OCI-LY3 (cell line): Measurements from ENCODE around the gene SRPRA.

Experiments
- H2AFZ ChIP-seq: fragments of 200-600, 300-600 bp; shearing (Covaris generic); 2 replicates; pipeline ENCODE4 v1.6.0; 2014; ENCODE audit warnings: antibody characterized with exemption, low read depth, low read length
- H3K27ac ChIP-seq: fragments of 200-600, 300-600 bp; sonication (generic); 2 replicates; pipeline ENCODE4 v1.5.1; 2014; ENCODE audit warnings: mild to moderate bottlenecking, low read length, moderate library complexity, mixed read lengths
- H3K27me3 ChIP-seq: fragments of 200-600, 300-600 bp; sonication (generic); 2 replicates; pipeline ENCODE4 v1.6.1; 2014; ENCODE audit warnings: low read depth, low read length, mixed read lengths
- H3K36me3 ChIP-seq: fragments of 200-600, 300-600 bp; sonication (generic); replicated peaks from 2 replicates; pipeline ENCODE3; 2014; ENCODE audit warnings: low read depth, low read length, mixed read lengths
- H3K4me1 ChIP-seq: fragments of 300-600, 200-600 bp; sonication (generic); 2 replicates; pipeline ENCODE4 v1.6.1; 2014; ENCODE audit warnings: low read length, mixed read lengths
- H3K4me2 ChIP-seq: fragments of 200-600, 300-600 bp; sonication (generic); 2 replicates; pipeline ENCODE4 v1.6.1; 2014; ENCODE audit warnings: low read length, mixed read lengths
- H3K4me3 ChIP-seq: fragments of 300-600, 200-600 bp; sonication (generic); 2 replicates; pipeline ENCODE4 v1.5.1; 2014; ENCODE audit warnings: antibody characterized with exemption, mild to moderate bottlenecking, low read length, moderate library complexity
- H3K79me2 ChIP-seq: fragments of 300-600, 200-600 bp; shearing (Covaris generic); 2 replicates; pipeline ENCODE4 v1.6.1; 2014; ENCODE audit warnings: mild to moderate bottlenecking, low read length, mixed read lengths
- H3K9ac ChIP-seq: fragments of 300-600, 200-600 bp; shearing (Covaris generic); 2 replicates; pipeline ENCODE4 v1.6.0; 2014; ENCODE audit warnings: mild to moderate bottlenecking, low read length, moderate library complexity
- H3K9me3 ChIP-seq: fragments of 200-600, 300-600 bp; shearing (Covaris generic); 2 replicates; pipeline ENCODE4 v1.6.1; 2014; ENCODE audit warnings: low read length, mixed read lengths; ENCODE audit not compliant: insufficient read depth
- H4K20me1 ChIP-seq: fragments of 200-600, 300-600 bp; sonication (generic); 2 replicates; pipeline ENCODE4 v1.6.1; 2016; ENCODE audit warnings: low read length, mixed read lengths; ENCODE audit not compliant: insufficient read depth
- CTCF ChIP-seq: fragments of 200-600, 300-600 bp; sonication (generic); IDR thresholded peaks from 2 replicates; pipeline ENCODE4 v1.5.1; 2014; ENCODE audit warnings: antibody characterized with exemption, low read length, low read depth
- EZH2phosphoT487 ChIP-seq: fragments of 200-600 bp; shearing (Covaris generic); IDR thresholded peaks from 2 replicates; pipeline ENCODE4 v1.6.1; 2018; ENCODE audit warnings: antibody characterized with exemption, mixed run types, low read depth

Gene SRPRA

DNA sequence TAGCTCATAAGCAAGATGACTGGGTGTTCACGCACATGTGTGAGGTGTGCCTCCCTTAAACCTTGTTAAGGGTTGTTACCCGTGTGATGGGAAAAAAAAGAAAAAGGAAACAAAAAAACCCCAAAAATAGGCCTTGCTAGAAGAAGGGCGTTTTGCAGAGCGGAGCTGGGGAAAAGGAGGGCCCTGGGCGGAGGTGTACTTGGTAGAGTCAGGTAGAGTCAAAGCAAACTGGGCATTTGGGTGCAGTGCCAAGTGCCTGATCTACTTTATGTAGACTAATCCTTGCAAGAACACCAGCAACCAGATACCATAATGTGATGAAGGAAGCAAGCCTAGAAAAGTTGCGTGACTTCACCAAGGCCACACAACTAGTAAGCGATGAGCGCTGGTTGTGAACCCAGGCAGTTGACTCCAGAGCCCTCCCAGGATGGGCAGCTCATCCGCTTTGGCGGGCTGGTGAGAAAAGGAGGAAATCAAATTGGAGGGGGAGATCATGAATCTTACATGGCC lies 13.0 kb upstream of the SRPRA start:
- no peak for TF ChIP-seq CTCF
- TF ChIP-seq EZH2phosphoT487 = no peak
- H3K27ac ChIP-seq = no peak overlapping the region
- no peaks in the 10 kb centered on the region for H3K27me3 ChIP-seq
- no peaks in the 10 kb centered on the region for H3K9me3 ChIP-seq
- no peak overlapping the region for H3K4me2 ChIP-seq
- no peak overlapping the region for H3K4me3 ChIP-seq
- peaks cover 13% of the 10 kb centered on the region for H3K4me1 ChIP-seq
- no peak overlapping the region for H2AFZ ChIP-seq
- H3K9ac ChIP-seq = no peak overlapping the region
- H4K20me1 ChIP-seq = no peaks in the 10 kb centered on the region
- H3K36me3 ChIP-seq = peaks cover 11% of the 10 kb centered on the region
- H3K79me2 ChIP-seq = peaks cover 4% of the 10 kb centered on the region; the same call in 1 of the 2 replicates

DNA sequence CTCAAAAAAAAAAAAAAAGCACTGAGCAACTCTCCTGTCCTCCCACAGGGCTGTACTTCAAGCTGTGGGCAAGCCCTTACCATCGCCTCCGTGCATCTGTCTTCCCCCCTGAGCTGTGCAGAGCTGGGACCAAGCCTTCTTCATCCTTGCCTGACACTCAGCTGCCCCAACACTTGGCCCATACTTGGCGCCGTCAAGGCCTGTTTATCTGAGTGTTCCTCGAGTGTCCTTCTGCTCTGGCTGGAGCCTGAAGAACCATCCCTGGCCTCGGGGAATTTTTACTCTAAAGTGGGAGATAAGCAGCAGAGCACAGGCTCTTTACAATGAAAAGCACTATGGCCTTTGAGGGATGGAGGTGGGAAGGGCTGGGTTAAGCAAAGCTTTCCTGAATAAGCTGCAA lies 12.6 kb upstream of the SRPRA start:
- no peak for TF ChIP-seq EZH2phosphoT487
- TF ChIP-seq CTCF = no peak

DNA sequence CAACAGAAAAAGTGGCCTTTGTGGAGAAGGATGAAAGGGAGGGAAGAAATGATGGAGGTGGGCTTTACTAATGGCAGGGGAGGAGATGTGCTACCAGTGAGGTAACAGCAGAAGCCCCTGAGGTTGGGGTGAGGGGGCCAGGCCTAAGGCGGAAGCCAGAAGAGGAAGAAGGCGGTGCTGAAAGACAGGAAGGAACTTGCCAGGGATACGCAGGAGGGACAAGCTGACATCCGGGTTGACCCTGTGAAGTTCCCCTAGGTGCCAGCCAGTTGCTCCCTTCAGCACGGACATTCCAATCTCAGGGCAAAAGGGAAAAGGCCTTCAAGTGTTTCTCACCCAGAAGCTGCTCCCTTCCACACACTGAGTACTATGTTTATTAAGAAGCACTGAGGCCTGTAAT lies 11.9 kb upstream of the SRPRA start:
- Histone ChIP-seq H3K36me3 (peaks cover 16% of the 10 kb centered on the region), H3K9me3 (no peaks in the 10 kb centered on the region), H4K20me1 (no peaks in the 10 kb centered on the region), H3K9ac (no peak overlapping the region), H3K4me3 (no peak overlapping the region), H3K27me3 (no peaks in the 10 kb centered on the region), H3K79me2 (peaks cover 4% of the 10 kb centered on the region; the same call in 1 of the 2 replicates), H3K4me2 (no peak overlapping the region), H2AFZ (no peak overlapping the region), H3K27ac (no peak overlapping the region), H3K4me1 (peaks cover 13% of the 10 kb centered on the region)
- TF ChIP-seq EZH2phosphoT487 (no peak), CTCF (no peak)

More for the DNA sequence above, 12.6 kb upstream of the SRPRA start:
- Histone ChIP-seq H4K20me1 (no peaks in the 10 kb centered on the region), H3K4me1 (peaks cover 13% of the 10 kb centered on the region), H3K4me3 (no peak overlapping the region), H3K79me2 (peaks cover 4% of the 10 kb centered on the region; the same call in 1 of the 2 replicates), H3K27ac (no peak overlapping the region), H3K9ac (no peak overlapping the region), H2AFZ (no peak overlapping the region), H3K4me2 (no peak overlapping the region), H3K36me3 (peaks cover 11% of the 10 kb centered on the region), H3K27me3 (no peaks in the 10 kb centered on the region), H3K9me3 (no peaks in the 10 kb centered on the region)

DNA sequence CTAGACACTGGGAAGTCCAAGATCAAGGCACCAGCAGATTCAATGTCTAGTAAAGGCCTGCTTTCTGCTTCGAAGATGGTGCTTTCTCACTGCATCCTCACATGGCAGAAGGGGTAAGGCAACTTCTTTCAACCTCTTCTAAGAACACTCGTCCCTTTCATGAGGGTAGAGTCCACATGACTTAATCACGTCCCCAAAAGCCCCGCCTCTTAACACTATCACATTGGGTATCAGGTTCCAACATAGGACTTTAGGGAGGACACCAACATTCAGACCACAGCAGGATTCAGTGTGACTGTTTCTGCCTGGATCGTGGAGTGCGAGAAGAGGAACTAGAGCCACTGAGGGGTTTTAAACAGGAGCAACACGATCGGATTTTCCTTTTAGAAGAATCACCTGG lies 10.5 kb upstream of the SRPRA start:
- H3K27me3 ChIP-seq = no peaks in the 10 kb centered on the region
- no peak overlapping the region for H3K9ac ChIP-seq
- no peaks in the 10 kb centered on the region for H4K20me1 ChIP-seq
- TF ChIP-seq EZH2phosphoT487 (no peak), CTCF (no peak)
- H3K36me3 ChIP-seq = peaks cover 28% of the 10 kb centered on the region
- H2AFZ ChIP-seq = no peak overlapping the region
- no peak overlapping the region for H3K4me2 ChIP-seq
- no peak overlapping the region for H3K27ac ChIP-seq
- no peak overlapping the region for H3K4me3 ChIP-seq
- peaks cover 5% of the 10 kb centered on the region for H3K4me1 ChIP-seq
- H3K9me3 ChIP-seq = no peaks in the 10 kb centered on the region
- H3K79me2 ChIP-seq = peaks cover 2% of the 10 kb centered on the region; the same call in 1 of the 2 replicates
